Ureter (tissue), 1 donor: ENCODE data around the gene ERCC4. TPM values are rescaled to one million over a fixed set of nuclear protein-coding genes. Genes with fewer than 3 reads are reported as not detected.

Experiments
- DNase-seq: peaks from one replicate; pipeline ENCODE4 v3.0.0-alpha.2; 2020; ENCODE audit warnings: low spot score
- total RNA-seq: library from RNA; stranded (reverse); gene quantifications from one replicate; pipeline ENCODE4 v1.2.4, GENCODE V29; 2023
- donor health status: DM: yes; HTN: yes; CAD: no.

ERCC4 gene
- total RNA-seq, 1 donor from 2014 or later: 16.2 TPM

DNA sequence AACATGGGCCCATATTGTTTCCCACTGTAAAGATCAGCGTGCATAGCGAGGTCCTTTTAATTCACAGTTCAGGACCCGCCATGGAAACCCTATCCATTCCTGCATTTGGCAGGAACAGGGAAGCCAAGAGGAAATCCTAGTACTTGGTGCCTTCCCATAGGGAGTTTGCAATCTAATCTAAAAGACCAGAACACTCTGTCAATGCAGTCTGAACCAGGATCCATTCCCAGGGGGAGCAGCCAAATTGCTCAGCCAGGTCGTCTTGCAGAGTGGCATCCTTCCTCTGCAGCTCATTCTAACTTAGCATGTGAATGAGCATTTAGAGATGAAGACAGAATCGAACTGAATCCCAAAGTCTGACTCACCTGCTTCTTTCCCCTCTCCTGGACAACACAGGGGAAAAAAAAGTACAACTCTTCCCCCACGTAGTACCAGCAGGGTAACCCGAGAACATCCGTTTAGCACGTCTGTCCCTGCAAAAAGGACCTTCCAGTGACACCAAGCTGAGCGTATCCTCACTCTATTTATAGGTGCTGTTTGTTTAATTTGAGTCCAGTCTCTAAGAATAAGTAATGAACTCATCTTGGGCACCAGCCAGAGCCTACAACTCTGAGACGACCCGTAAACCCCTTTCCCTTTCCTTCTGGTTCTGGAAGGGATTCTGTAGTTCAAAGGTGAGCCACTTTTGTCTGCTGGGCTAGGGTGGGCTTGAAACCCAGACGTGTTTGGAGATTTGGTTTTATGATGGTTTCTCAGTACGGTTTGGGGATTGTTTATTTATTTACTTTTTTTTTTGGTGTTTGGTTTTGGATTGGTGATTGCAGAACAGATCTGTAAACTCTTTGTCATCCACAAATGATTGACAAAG, 74.5 kb downstream of the ERCC4 start:
- DNase-seq: no peak

DNA sequence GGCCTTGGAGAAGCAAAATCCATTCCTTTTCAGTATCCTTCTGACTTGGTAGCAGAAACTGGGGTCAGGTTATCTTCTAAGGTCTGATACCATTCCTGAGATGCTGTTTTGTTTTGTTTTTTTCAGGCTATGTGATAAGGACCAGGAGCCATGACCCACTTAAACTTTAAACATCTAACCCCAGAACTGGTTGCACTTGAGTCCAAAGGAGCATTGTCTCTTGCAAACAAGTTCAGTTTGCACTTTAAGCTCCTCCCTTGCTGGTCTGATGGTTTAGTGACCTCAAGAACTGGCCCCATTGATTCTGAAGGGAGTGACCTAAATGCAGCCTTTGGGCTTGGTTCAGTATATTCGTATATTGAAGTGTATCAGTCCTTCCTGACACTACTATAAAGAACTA, 75.2 kb downstream of the ERCC4 start:
- no peak for DNase-seq

DNA sequence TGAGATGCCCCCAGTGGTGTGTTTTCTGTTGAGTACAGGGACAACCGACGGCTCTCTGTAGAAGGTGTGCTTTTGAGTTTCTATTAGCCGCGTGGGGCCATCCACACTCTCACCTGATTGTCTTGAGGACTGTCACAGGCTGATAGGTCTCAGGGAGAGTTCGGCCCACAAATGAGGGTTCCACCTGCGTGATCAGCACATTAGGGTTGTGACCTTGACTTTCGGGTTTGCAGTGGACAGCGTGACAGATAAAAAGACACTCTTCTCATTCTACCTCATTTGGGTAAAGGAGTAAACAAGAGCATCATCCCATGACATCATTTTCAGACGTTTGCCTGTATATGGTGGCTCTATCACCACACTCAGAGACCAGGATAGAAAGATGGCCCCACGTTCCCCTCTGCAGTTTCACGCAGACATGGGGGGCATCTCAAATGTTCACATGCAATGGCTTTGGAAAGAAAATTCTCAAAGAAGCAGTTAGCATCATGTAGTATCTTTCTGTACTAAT, 76.9 kb downstream of the ERCC4 start:
- no peak for DNase-seq

DNA sequence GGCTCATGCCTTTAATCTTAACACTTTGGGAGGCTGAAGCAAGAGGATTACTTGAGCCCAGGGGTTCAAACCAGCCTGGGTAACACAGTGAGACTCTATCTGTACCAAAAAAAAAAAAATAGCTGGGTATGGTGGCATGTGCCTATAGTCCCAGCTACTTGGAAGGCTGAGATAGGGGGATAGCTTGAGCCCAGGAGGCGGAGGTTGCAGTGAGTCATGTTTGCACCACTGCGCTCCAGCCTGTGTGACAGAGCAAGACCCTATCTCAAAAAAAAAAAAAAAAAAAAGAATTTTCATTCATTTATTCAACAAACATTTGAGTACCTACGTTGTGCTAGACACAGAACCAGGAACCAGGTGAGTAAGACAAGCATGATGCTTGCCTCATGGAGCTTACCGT, 77.6 kb downstream of the ERCC4 start:
- DNase-seq: no peak

DNA sequence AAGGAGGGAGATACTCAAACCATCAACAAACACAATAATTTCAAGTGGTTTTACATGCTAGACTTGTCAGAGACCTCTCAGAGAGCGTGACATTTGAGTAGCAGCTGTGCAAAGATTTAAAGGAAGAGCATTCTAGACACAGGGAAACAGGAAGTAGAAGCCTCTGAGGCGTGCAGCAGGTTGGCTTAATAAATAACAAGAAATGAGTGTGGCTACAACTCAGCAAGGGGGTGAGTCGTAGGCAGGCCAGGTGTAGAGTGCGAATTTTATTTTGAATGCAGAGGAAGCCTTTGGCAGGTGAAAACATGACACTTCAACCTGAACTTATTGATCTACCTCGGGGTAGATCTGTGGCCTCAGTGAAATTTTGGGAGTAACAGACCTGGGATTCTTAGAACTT, 78.0 kb downstream of the ERCC4 start:
- DNase-seq: no peak

DNA sequence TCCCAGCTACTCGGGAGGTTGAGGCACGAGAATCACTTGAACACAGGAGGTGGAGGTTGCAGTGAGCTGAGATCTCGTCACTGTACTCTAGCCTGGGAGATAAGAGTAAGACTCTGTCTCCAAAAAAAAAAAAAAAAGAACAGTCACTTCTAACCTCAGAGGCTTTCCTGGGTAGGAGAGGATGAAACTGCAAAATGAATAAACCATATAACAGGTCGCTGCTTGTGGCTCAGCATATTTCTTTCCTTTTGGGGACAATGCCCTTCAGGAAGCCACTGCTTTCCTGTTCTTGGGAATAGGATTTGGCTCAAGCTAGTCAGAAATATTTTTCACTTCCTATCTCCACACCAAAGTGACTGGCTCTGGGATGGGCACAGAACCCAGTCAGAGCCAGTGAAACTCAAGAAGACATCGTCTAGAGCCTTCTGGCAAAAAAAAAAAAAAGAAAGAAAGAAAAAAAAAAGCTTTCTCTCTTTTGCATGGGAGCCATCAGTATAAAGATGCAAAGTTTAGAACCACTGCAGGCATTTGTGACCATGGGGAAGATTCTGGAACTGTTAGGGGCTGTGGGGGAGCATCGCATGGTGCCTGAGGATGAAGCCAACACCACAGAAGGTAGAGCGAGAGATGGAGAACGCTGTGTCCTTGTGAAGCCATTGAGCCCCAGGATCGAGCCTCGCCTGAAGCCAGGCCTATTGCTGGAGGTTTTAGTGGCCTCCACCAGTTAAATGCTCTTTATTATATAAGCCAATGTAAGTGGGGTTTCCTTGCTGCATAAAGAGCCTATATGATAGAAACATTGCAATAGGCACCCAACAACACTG, 79.3 kb downstream of the ERCC4 start:
- DNase-seq: no peak

DNA sequence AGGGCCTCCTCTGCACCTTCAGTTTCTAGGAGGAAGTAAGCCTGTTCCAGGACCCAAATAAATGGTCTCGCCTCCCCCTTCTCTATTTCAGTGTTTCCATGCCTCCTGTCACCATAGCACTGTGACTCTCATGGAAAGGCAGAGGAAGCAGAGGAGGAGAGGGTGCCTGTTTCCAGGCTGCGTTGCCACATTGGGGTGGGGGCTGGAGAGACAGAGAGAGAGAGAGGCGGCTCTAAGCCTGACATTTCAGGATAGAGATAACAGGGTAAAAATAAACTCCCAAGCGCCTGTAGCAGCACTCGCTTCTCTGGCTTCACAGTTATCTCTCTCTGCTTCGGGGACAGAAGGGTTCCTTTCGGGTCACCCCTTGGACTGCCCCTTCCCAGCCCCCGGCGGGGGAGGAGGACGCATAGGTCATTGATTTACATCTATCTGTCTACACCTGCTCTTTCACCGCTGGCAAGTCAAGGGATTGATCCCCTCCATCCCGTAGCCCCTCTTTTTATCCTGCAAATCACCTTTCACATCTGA, 80.0 kb downstream of the ERCC4 start:
- DNase-seq: no peak

DNA sequence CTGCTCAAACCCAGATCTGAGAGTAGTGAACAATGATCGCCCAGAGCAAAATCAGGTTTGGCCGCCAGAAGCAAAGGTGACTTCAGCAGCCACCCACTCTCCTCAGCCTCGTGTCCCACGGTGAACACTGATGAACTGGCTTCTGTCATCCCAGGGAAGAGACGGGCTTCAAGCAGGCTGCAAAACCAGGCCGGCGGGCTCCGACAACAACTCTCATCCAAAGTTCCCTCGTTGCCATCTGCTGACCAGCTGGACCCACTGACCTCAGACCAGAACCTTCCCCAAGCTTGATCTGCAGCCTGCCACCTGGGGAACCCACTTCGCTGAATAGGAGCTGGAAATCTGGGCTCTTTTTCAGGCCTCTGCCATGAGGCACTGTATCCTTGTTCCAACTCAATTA, 81.6 kb downstream of the ERCC4 start:
- DNase-seq: no peak

Other genes with a start within 250 kb of the ERCC4 start
- gene MRTFB, start 151.2 kb downstream of the ERCC4 start, total RNA-seq: 115 TPM